Measurements from ENCODE around the gene SERTAD4. TPM values are rescaled to one million over a fixed set of nuclear protein-coding genes. Genes with fewer than 3 reads are reported as not detected.
"Not testable (repeated sequence)": the region's sequence is repeated elsewhere in the genome, so short reads cannot be mapped to it uniquely, and the experiment has no call there.

SERTAD4 gene
- total and polyA plus RNA-seq, 10 donors = 0.02 to 0.09 (median 0.06) TPM; not detected in 5

DNA sequence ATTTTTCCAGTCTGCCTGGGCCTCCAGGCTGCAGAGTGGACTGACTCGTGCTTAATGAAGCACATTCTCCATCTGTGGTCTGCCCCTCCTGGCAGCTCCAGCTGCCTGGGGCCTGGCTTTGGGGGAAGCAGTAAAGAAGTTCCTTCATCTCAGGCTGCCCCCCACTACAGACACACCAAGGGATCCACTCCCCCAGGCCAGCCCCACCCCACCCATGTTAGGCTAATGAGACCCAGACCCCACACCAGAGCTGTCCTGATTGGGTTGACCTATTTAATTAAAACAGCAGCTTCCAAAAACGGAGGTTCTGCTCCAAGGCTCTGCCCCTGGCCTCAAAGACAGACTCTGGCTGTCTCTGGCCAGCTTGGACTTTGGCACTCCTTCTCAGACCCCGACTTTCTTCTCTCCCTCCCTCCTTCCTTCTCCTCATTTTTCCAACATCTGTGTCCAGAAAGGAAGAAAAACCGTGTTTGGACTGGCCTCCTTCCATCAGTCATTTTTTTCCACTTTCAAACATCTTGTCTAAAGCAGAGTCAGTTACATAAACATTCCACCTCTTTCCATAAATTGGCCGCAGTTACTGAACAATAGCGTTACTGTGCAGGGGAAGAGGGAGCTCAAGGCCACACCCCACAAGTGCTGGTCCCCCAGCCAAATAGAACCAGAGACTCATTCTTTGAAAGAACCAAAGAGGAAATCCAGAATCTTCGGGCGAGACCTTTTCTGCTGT is 29.7 kb downstream of the SERTAD4 start:
- no peak overlapping the region for H3K27ac ChIP-seq
- 40 to 67% (median 55%) methylated on average over 8 of the region's 8 CpGs for WGBS, 5 donors
- H3K4me3 ChIP-seq = no peak overlapping the region
- intact Hi-C loops (cut with DNase I; ENCODE audit: low total_unique reads) = no loop called here
- no peaks in the 10 kb centered on the region for H3K9me3 ChIP-seq
- no peaks in the 10 kb centered on the region for H3K36me3 ChIP-seq
- TF ChIP-seq, protein P1, sequence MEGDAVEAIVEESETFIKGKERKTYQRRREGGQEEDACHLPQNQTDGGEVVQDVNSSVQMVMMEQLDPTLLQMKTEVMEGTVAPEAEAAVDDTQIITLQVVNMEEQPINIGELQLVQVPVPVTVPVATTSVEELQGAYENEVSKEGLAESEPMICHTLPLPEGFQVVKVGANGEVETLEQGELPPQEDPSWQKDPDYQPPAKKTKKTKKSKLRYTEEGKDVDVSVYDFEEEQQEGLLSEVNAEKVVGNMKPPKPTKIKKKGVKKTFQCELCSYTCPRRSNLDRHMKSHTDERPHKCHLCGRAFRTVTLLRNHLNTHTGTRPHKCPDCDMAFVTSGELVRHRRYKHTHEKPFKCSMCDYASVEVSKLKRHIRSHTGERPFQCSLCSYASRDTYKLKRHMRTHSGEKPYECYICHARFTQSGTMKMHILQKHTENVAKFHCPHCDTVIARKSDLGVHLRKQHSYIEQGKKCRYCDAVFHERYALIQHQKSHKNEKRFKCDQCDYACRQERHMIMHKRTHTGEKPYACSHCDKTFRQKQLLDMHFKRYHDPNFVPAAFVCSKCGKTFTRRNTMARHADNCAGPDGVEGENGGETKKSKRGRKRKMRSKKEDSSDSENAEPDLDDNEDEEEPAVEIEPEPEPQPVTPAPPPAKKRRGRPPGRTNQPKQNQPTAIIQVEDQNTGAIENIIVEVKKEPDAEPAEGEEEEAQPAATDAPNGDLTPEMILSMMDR (IDR thresholded peaks at IDR 0.05 in 8 of 11, conservative IDR thresholded peaks at IDR 0.05 in 3 of 11) = no peak
- TF ChIP-seq POLR2AphosphoS5 (IDR thresholded peaks at IDR 0.05) (no peak), POLR2A (IDR thresholded peaks at IDR 0.05) (no peak)
- H3K4me1 ChIP-seq = no peaks in the 10 kb centered on the region
- no peak for DNase-seq
- H3K27me3 ChIP-seq (replicated peaks in 1 of 7) = peaks cover 0 to 41% (median 0%) of the 10 kb centered on the region in 7 donors

- TF ChIP-seq, protein P1 (IDR thresholded peaks at IDR 0.05 in 8 of 11, conservative IDR thresholded peaks at IDR 0.05 in 3 of 11) = no peak
- TF ChIP-seq POLR2A (IDR thresholded peaks at IDR 0.05) (no peak), POLR2AphosphoS5 (IDR thresholded peaks at IDR 0.05) (no peak)
- Histone ChIP-seq H3K4me3 (no peak overlapping the region), H3K4me1 (no peaks in the 10 kb centered on the region), H3K9me3 (no peaks in the 10 kb centered on the region), H3K36me3 (no peaks in the 10 kb centered on the region), H3K27me3 (replicated peaks in 1 of 7) (peaks cover 0 to 46% (median 0%) of the 10 kb centered on the region in 7 donors), H3K27ac (no peak overlapping the region)
- DNase-seq = no peak
- WGBS, 5 donors = 74 to 95% (median 82%) methylated on average over 4 of the region's 4 CpGs
- intact Hi-C loops (cut with DNase I; ENCODE audit: low total_unique reads) = no loop called here
Observed at GRCh38 chr1:210262897-210263272, 30.3 kb downstream of the SERTAD4 start.

- no peak overlapping the region for H3K27ac ChIP-seq
- H3K4me3 ChIP-seq = no peak overlapping the region
- TF ChIP-seq, protein P1 (IDR thresholded peaks at IDR 0.05 in 8 of 11, conservative IDR thresholded peaks at IDR 0.05 in 3 of 11) = no peak
- TF ChIP-seq POLR2A (IDR thresholded peaks at IDR 0.05) (no peak), POLR2AphosphoS5 (IDR thresholded peaks at IDR 0.05) (no peak)
- no peaks in the 10 kb centered on the region for H3K4me1 ChIP-seq
- peaks cover 0 to 44% (median 0%) of the 10 kb centered on the region in 7 donors for H3K27me3 ChIP-seq (replicated peaks in 1 of 7)
- no peak for DNase-seq
- no peaks in the 10 kb centered on the region for H3K36me3 ChIP-seq
- no peaks in the 10 kb centered on the region for H3K9me3 ChIP-seq
- intact Hi-C loops (cut with DNase I; ENCODE audit: low total_unique reads) = no loop called here
Observed at GRCh38 chr1:210263963-210264362, 31.4 kb downstream of the SERTAD4 start.

GRCh38 chr1:210264496-210265380 is 32.1 kb downstream of the SERTAD4 start:
- Histone ChIP-seq H3K4me1 (no peaks in the 10 kb centered on the region), H3K36me3 (no peaks in the 10 kb centered on the region), H3K27ac (no peak overlapping the region), H3K4me3 (no peak overlapping the region), H3K27me3 (replicated peaks in 1 of 7) (peaks cover 0 to 45% (median 0%) of the 10 kb centered on the region in 7 donors), H3K9me3 (no peaks in the 10 kb centered on the region)
- WGBS, 5 donors = 75 to 84% (median 76%) methylated on average over 9 of the region's 9 CpGs
- intact Hi-C loops (cut with DNase I; ENCODE audit: low total_unique reads) = no loop called here
- no peak for TF ChIP-seq POLR2AphosphoS5 (IDR thresholded peaks at IDR 0.05)
- TF ChIP-seq, protein P1 (IDR thresholded peaks at IDR 0.05 in 8 of 11, conservative IDR thresholded peaks at IDR 0.05 in 3 of 11) = no peak
- TF ChIP-seq POLR2A (IDR thresholded peaks at IDR 0.05) = no peak
- DNase-seq = no peak

- intact Hi-C loops (cut with DNase I; ENCODE audit: low total_unique reads); DNase-seq; H3K4me1 ChIP-seq; H3K4me3 ChIP-seq; H3K36me3 ChIP-seq; H3K27ac ChIP-seq; H3K9me3 ChIP-seq: not testable (repeated sequence)
- WGBS, 5 donors = 46 to 63% (median 51%) methylated on average over 4 of the region's 4 CpGs
- H3K27me3 ChIP-seq (replicated peaks in 1 of 7) = peaks cover 0 to 49% (median 0%) of the 10 kb centered on the region in 7 donors
Observed at GRCh38 chr1:210265392-210265955, 32.9 kb downstream of the SERTAD4 start.

Measured in spleen (tissue), 11 donors.